CD4-positive, alpha-beta T cell treated with Interleukin-17A for 4 hours (primary cell): ENCODE measurements around the gene PYGO2.
A peak's percentile ranks its signal among the peaks of the same experiment; 100 is the strongest.

Experiments
- DNase-seq: peaks from one replicate; pipeline ENCODE4 v3.0.0-alpha.2; 2020; ENCODE audit warnings: mixed read lengths

PYGO2 gene

GRCh38 chr1:154959426-154959780 is 2.2 kb downstream of the PYGO2 start:
- no peak for DNase-seq

- no peak for DNase-seq
These were observed 2.7 kb downstream of the PYGO2 start for GRCh38 chr1:154958681-154959425.

DNA sequence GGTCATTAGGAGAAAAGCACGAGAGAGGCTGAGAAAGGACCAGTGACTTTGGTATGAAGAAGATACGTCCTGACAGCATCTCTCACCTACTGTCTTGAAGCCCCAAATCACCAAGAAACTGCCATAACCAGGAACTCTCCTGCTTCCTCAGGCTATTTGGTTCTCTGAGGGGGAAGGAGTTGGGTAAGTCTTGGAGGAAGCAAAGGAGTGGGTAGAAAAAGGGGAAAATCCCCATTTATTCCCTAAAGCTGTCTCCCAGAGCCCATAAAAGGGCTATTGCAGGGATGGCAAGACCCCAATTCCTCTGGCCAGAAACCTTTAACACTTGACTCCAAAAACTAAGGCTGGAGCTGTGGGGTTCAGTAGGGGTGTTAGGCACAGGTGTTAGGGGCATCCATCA is 3.5 kb downstream of the PYGO2 start:
- no peak for DNase-seq

GRCh38 chr1:154957091-154957657 is 4.4 kb downstream of the PYGO2 start:
- no peak for DNase-seq

- DNase-seq: no peak
These were observed 5.0 kb downstream of the PYGO2 start for GRCh38 chr1:154956544-154956941.

DNA sequence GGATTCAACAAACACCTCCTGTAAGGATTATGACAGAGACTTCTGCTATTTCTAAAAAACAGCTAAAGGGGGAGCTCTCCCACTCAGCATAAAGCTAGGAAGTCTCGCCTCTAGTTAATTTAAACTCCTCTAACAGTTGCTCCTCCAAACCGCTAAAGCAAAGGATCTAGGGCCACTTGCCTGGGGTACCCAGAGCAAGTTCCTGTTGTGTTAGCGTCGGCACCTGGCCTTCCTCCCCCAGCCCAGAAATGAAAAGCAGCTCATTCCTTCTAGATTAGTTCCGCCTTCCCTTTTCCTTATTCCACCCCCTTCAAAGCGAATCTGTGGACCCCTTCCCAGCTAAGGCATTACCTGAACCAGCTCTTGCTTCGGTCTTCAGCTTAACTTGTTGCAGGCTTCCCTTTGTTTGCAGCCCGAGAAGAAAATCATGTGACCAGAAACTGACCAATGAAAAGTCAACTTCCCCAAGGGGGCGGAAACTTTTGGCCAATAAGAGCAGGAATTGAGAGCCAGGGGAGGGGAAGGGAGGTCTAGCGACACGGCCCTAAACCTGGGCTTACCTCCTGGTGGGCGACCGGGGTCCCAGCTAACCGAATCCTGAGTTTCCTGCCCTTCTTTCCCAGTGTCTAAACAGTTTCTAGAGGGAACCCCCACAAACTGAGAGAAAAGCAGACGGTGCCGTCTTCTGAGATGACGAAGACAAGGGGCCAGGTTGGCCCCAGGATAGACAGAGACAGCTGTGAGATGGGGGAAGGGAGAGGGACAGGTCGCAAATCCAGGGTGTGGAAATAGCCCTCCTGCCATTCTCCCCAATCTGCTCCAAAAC is 5.7 kb downstream of the PYGO2 start, which contains the start of gene PBXIP1:
Gene PBXIP1, minus strand, starts transcription at position 382 of the 826 bp plus-strand sequence. CDS start 2,378 bp downstream, outside the sequence.
- peak; percentile 84 for DNase-seq

GRCh38 chr1:154955039-154955717 is 6.4 kb downstream of the PYGO2 start:
- DNase-seq: peak; percentile 92

DNA sequence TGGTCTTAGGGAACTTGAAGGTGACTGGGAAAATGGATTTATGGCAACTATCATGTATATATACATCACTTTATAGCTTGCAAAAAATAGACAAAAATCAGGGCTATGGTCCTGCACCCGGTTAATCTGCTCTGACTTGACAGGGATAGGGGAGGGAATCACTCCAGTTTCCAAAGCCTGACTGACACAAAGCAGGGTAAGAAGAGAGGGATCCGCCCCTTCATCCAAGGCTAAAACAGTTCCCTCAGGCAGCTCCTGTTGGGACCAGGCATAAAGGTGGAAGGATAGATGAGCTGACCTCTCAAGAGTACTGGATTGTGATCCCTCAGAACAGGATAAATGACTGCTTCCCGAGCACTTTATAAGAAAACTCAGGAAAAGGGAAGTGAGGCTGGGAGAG is 7.0 kb downstream of the PYGO2 start:
- DNase-seq: no peak

GRCh38 chr1:154953611-154954038 is 8.0 kb downstream of the PYGO2 start:
- DNase-seq: no peak

GRCh38 chr1:154952664-154953063 is 8.9 kb downstream of the PYGO2 start:
- DNase-seq: no peak

DNA sequence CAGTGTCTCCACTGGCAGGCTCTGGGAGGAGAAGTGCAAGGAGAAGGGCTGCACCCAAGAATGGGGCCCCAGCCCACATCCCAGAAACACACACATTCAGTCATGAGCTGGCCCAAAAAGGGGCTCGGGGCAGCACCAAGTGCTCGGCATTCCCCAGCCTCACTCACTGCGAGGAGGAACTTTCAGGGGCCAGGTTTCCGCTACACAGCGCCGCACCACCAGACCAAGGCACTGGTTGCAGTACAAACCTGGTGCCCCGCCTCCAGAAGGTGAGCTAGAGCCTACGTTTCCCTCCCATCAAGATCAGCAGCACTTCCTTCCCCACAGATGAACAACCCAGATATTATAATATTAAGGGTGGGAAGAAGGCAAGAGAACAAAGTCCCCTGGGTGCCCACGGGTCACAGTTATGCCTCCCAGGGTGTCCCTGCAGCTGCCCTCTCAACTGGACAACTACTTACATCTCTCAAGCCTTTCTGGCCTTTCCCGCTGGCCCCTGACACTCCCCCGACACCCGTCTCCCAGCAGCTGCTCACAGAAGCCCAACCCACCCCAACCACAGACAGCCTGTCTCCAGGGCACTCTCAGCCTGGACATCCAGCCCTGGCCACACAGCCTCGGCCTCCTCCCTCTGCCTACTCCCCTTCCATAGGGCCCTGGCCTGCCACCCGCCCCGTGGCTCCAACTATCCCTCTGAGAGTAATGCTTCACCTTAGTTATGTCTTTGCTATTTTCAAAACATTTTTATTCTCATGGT is 9.5 kb downstream of the PYGO2 start:
- DNase-seq: peak; percentile 83

GRCh38 chr1:154948079-154948478 is 13.5 kb downstream of the PYGO2 start:
- no peak for DNase-seq

DNA sequence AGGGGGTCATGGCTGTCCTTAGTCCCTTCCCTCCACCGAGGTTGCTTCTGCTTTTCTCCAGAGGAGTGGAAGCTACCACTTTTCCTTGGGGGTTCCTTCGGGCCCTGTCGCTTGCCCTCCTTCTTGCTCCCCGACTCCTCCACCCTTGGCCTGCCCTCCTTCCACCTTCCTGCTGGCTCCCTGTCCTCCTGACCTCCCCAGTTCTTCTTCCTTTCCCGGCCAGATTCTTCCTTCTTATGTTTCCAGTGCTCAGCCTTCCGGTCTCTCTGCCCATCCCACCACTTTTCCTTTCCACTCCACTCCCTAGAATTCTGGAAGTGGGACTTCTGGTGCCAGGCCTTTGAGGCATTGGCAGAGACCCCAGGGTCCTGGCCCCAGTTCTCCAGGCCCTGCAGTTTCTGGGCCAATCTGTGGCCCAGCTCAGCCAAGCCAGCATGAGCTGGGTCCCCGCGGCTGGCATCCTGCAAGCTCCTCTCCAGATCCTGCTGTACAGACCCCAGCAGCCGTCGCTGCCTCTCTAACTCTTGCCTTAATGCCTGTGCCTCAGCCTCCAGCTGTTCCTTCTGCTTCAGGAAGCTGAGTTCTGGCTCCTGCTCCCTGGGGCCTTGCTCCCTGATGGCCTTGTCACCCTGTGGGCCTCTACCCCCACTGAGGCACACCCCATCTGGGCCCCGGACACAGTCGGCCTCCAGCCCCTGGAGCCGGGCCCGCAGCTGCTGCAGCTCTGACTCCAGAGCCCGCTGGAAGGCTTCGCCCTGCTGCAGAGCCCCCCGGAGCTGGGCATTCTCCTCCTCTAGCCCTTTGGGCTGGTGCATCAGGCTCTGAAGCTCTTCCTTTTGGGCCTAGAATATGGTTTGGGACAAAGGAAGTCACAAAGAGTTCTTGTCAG is 15.4 kb downstream of the PYGO2 start:
- DNase-seq: no peak

GRCh38 chr1:154945160-154945961 is 16.2 kb downstream of the PYGO2 start:
- DNase-seq: no peak

DNA sequence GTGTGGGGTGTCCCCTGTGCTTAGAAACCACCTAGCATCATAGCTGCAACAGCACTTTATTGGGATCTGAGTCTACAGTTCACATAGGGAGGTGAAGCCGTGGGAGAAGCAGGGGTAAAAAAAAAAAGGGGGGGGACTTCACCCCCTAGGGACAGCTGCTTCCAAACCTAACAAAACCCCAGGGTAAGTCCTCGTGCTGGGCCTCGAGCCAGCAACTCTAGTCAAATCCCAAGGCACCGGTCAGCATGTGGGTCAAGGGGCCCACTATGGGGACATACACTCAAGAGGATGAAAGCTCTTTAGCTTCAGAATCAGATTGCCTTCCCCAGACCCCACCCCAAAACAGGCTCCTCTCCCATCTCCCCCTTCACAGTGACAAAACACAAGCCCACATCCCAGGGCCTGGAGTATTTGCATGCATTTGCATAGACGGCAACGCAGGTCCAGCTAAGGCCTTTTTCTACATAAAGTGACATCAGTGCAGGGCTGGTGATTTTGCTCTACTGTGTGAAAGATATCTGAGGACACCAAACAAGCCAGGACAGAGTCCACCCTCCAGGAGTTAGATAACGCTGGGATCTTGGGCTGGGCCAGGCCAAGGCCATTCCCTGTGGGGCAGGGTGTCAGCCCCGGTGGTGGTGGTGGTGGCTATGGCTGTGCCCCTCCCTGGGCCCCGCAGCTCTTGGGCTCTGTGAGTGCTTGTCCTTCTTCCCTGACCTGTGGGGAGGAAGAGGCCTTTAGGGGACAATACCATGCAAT is 17.0 kb downstream of the PYGO2 start:
- no peak for DNase-seq

DNA sequence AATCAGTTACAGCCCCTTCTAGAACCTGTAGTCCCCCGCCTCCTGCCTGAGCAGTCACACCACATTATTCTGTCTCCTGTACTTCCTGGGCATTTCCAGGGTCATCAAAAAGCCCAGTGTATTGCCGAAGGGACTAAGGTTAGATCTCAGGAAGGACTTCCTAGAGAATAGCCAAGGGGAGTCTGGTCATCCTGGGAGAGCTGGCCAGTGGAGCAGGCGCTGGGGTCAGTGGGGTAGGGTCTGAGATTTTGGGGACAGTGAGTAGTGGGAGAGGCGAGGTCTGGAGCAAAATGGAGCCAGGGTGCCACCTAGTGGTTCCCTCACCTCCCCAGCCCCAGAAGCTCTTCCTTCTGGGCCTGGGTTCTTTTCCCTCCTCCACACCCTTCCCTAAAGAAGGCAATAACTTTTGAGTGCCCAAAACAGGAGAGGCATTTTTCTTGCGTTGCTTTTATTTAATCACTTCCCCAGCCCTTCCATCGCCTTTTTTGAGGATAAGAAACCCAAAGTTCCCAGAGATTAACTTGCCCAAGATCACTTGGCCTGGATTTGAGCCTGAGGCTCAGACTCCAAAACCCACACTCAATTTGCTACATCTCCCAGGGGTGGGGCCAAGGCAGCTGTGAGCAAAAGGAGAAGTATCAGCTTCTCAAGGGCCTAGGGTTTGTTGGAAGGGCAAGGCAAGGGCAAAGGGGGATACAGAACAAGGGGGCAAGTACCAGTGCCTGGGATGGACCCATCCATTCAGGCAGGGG is 17.8 kb downstream of the PYGO2 start:
- DNase-seq: peak; percentile 65

DNA sequence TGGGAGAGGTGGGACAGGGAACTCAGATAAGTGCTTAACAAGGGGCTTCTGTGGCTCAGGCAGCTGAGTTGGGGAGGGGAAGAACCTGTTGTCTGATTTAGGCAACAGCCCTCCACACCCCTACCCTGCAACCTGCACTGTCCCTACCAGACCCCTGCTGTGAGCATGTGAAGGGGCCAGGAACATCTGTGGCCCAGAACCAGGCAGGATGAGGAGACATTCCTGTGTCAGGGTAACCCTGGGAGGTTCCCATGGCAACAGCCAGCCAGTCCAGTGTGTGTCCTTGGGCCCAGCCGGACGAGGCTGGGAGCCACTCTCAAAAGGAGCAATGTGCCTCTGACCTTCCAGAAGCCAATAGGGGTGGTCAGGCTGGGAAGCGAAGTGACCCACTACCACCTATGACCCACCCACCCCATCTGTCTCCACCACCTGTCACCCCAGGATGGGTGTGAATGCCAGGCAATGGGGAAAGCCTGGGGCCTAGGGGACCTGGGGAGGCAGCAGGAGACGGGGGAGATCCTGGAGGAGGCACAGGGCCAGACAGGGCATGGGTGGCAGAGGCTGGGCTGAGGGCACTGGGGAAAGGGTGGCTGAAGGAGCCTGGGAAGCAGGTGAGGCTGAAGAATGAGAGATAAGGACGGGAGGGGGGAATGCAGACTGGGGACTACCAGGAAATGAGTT is 20.1 kb downstream of the PYGO2 start:
- DNase-seq: no peak

- peak; percentile 17 for DNase-seq
These were observed 20.9 kb downstream of the PYGO2 start for GRCh38 chr1:154940651-154941194.
